Tibial nerve (tissue), 4 donors: ENCODE data around the gene ANO3.

Experiments
- EP300 ChIP-seq, 2 donors: sonication (generic); formaldehyde crosslinking; IDR thresholded peaks; one replicate each; pipeline ENCODE4 v1.6.1; 2017; ENCODE audit warnings: antibody characterized with exemption in 2 of 2, mild to moderate bottlenecking in 1 of 2
- POLR2A ChIP-seq, 2 donors: fragments of 450-650 bp; IDR thresholded peaks; one replicate each; pipeline ENCODE4 v1.6.1; 2017; ENCODE audit warnings: antibody characterized with exemption in 2 of 2, mild to moderate bottlenecking in 2 of 2, moderate library complexity in 2 of 2
- TF ChIP-seq, protein P1 (sequence below), 5 experiments: fragments of 200-600 bp in 3 of 5; fragments of 450-650 bp in 2 of 5; sonication (generic) in 3 of 5; IDR thresholded peaks; one replicate each; pipeline ENCODE4 v1.5.1; 2016 to 2019; ENCODE audit warnings: antibody characterized with exemption in 5 of 5, mild to moderate bottlenecking in 3 of 5, moderate library complexity in 2 of 5

GRCh38 chr11:26704249-26704648 lies 372.3 kb downstream of the ANO3 start:
- TF ChIP-seq, protein P1, sequence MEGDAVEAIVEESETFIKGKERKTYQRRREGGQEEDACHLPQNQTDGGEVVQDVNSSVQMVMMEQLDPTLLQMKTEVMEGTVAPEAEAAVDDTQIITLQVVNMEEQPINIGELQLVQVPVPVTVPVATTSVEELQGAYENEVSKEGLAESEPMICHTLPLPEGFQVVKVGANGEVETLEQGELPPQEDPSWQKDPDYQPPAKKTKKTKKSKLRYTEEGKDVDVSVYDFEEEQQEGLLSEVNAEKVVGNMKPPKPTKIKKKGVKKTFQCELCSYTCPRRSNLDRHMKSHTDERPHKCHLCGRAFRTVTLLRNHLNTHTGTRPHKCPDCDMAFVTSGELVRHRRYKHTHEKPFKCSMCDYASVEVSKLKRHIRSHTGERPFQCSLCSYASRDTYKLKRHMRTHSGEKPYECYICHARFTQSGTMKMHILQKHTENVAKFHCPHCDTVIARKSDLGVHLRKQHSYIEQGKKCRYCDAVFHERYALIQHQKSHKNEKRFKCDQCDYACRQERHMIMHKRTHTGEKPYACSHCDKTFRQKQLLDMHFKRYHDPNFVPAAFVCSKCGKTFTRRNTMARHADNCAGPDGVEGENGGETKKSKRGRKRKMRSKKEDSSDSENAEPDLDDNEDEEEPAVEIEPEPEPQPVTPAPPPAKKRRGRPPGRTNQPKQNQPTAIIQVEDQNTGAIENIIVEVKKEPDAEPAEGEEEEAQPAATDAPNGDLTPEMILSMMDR (IDR thresholded peaks at IDR 0.05), result no peak
- no peak for TF ChIP-seq POLR2A (IDR thresholded peaks at IDR 0.05)
- no peak for TF ChIP-seq EP300 (IDR thresholded peaks at IDR 0.05)
